ENCODE results near the gene SMIM45.

The SMIM45 gene

DNA sequence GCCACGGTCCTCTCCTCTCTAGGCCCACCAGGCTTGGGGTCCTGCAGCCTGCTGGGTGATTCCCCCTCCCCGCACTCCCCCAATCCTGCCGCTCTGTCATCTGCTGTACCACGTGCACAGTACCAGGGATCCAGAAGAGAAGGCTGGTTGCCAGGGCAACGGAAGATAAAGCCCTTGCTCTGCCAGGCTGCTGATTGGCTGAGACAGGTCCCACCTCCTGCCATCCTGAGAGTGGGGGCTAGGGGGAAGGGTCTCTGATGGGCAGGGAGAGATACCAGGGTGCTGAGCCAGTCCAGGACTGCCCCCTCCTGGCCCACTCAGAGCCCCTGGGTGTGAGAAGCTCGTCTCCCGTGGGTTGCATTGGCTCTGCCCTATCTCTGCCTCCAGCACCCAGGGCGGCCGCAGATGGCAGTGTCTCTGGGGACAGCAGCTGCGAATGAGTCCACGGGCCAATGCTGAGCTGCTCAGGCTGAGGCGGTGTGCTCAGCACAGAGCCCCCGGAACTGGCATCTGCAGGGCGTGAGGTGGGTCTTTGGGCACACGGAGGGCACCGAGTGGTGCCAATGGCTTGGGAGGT lies at the start of gene SMIM45:
Gene SMIM45, plus strand, starts transcription at position 253 of the 577 bp plus-strand sequence.
- no peaks in the 10 kb centered on the region for H4K20me1 ChIP-seq (ENCODE audit: insufficient read depth)
- TF ChIP-seq, protein P1, sequence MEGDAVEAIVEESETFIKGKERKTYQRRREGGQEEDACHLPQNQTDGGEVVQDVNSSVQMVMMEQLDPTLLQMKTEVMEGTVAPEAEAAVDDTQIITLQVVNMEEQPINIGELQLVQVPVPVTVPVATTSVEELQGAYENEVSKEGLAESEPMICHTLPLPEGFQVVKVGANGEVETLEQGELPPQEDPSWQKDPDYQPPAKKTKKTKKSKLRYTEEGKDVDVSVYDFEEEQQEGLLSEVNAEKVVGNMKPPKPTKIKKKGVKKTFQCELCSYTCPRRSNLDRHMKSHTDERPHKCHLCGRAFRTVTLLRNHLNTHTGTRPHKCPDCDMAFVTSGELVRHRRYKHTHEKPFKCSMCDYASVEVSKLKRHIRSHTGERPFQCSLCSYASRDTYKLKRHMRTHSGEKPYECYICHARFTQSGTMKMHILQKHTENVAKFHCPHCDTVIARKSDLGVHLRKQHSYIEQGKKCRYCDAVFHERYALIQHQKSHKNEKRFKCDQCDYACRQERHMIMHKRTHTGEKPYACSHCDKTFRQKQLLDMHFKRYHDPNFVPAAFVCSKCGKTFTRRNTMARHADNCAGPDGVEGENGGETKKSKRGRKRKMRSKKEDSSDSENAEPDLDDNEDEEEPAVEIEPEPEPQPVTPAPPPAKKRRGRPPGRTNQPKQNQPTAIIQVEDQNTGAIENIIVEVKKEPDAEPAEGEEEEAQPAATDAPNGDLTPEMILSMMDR (conservative IDR thresholded peaks at IDR 0.05; ENCODE audit: low read depth, low read length): no peak
- no peak within 1 kb of the TSS for H3K9ac ChIP-seq
- H3K4me2 ChIP-seq: no peak within 1 kb of the TSS
- peaks cover 13% of the 10 kb centered on the region for H3K4me1 ChIP-seq (ENCODE audit: low read depth, poor library complexity, severe bottlenecking)
- H3K79me2 ChIP-seq (ENCODE audit: insufficient read depth, low read depth): no peaks in the 10 kb centered on the region
- H2AFZ ChIP-seq (ENCODE audit: low read depth): no peak within 1 kb of the TSS
- H3K27me3 ChIP-seq (ENCODE audit: insufficient read depth, low read depth): no peaks in the 10 kb centered on the region
- H3K4me3 ChIP-seq (IDR thresholded peaks at IDR 0.05; ENCODE audit: insufficient read depth, low read depth, low read length): no peak within 1 kb of the TSS
- H3K36me3 ChIP-seq (ENCODE audit: insufficient read depth): no peaks in the 10 kb centered on the region
- no peak within 1 kb of the TSS for H3K27ac ChIP-seq

DNA sequence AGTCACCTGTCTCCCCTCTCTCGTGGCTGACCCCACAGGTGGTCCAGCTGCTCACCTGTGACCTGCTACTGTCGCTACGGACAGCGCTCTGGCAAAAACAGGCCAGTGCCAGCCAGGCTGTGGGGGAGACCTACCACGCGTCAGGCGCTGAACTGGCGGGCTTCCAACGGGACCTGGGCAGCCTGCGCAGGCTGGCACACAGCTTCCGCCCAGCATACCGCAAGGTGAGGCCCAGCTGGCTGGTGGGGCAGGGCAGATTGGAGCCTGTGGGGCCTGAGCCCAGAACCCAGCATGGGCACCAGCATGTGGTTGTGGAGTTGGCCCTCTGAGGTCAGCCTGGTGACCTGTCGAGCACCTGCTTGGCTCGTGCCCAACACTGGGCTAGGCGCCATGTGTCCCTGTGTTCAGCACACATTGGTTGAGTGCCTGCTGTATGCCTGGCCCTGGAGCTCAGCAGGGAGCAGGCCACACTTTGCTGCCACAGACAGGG lies 49.0 kb upstream of the SMIM45 start:
- Histone ChIP-seq H3K4me1 (ENCODE audit: low read depth, poor library complexity, severe bottlenecking) (peaks cover 4% of the 10 kb centered on the region), H3K4me3 (IDR thresholded peaks at IDR 0.05; ENCODE audit: insufficient read depth, low read depth, low read length) (no peak overlapping the region), H3K4me2 (no peak overlapping the region), H3K27me3 (ENCODE audit: insufficient read depth, low read depth) (no peaks in the 10 kb centered on the region), H3K9ac (no peak overlapping the region), H2AFZ (ENCODE audit: low read depth) (no peak overlapping the region), H3K27ac (no peak overlapping the region), H4K20me1 (ENCODE audit: insufficient read depth) (no peaks in the 10 kb centered on the region), H3K79me2 (ENCODE audit: insufficient read depth, low read depth) (no peaks in the 10 kb centered on the region), H3K36me3 (ENCODE audit: insufficient read depth) (peaks cover 2% of the 10 kb centered on the region; the same call in 1 of the 2 replicates)
- TF ChIP-seq, protein P1 (conservative IDR thresholded peaks at IDR 0.05; ENCODE audit: low read depth, low read length): no peak

DNA sequence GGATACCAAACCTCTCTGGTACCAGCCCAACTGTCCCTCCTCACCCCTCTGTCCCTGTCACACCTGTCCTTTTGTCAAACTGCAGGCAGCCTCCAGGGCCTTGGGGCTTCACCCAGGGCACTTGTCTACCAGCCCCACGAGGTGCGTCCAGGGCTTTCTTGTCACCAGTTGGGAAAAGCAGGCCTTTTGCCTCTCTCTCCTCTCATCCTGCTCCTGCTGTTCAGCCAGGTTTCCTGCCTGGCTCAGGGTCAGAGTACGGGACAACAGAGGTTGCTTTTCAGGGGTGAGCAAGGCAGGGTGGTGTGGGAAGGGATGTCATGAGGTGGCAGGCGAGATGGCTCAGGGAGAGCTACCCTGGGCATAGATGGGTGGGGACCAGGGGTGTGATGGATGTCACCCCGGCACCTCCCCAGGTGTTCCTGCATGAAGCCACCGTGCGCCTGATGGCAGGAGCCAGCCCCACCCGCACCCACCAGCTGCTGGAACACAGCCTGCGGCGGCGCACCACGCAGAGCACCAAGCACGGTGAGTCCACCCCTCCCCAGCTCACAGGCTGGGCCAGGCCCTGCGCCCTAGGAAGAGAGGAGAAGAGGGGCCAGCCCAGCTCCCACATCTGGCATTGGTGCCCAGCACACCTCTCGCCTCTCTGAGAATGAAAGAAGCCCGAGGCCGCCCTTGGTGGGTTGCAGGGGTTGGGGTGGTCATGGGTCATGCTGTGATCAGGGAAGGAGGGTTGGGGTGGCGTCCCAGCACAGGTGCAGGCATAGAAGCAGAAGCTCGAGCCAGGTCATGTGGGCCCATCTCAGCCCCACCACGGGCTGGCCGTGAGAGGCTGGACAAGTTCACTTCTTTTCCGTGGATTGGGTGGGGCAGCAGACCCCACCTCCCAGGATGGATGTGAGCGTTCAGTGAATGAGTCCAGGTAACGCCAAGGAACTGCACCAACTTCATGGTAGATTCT lies 47.2 kb upstream of the SMIM45 start:
- no peak overlapping the region for H2AFZ ChIP-seq (ENCODE audit: low read depth)
- H3K4me1 ChIP-seq (ENCODE audit: low read depth, poor library complexity, severe bottlenecking): peaks cover 13% of the 10 kb centered on the region
- no peak overlapping the region for H3K9ac ChIP-seq
- no peaks in the 10 kb centered on the region for H3K79me2 ChIP-seq (ENCODE audit: insufficient read depth, low read depth)
- no peaks in the 10 kb centered on the region for H4K20me1 ChIP-seq (ENCODE audit: insufficient read depth)
- no peaks in the 10 kb centered on the region for H3K27me3 ChIP-seq (ENCODE audit: insufficient read depth, low read depth)
- H3K36me3 ChIP-seq (ENCODE audit: insufficient read depth): no peaks in the 10 kb centered on the region
- H3K4me2 ChIP-seq: no peak overlapping the region
- H3K4me3 ChIP-seq (IDR thresholded peaks at IDR 0.05; ENCODE audit: insufficient read depth, low read depth, low read length): no peak overlapping the region
- TF ChIP-seq, protein P1 (conservative IDR thresholded peaks at IDR 0.05; ENCODE audit: low read depth, low read length): no peak
- no peak overlapping the region for H3K27ac ChIP-seq

DNA sequence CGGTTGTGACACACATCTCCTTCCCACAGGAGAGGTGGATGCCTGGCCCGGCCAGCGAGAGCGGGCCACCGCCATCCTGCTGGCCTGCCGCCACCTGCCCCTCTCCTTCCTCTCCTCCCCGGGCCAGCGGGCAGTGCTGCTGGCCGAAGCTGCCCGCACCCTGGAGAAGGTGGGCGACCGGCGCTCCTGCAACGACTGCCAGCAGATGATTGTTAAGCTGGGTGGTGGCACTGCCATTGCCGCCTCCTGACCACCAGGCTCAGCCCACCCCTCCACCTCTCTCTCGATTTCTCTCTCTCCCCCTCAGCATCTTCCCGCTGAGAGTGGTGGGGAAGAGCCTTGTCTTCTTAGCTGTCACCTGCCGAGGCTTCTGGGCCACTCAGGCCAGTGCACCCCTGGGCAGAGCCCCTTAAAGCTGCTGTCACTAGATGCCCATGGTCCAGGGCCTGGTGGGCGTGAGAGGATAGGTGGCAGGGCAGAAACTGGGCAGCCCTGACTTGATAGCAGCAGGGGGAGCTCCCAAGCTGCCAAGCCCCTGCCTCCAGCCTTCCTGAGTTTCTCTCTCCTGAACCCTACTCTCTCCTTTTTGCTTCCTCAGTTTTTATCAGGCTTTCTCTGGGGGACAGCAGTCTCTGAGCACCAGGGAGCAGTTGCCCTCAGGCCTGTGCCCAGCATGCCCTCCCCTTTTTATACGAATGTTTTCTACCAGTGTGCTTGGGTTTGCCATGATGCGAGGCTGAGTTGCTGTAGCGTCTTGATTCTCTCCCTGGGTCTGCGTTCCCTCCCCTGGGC lies 46.3 kb upstream of the SMIM45 start:
- Histone ChIP-seq H3K36me3 (ENCODE audit: insufficient read depth) (no peaks in the 10 kb centered on the region), H3K9ac (no peak overlapping the region), H2AFZ (ENCODE audit: low read depth) (no peak overlapping the region), H3K4me3 (IDR thresholded peaks at IDR 0.05; ENCODE audit: insufficient read depth, low read depth, low read length) (no peak overlapping the region), H3K27me3 (ENCODE audit: insufficient read depth, low read depth) (peaks cover under 1% of the 10 kb centered on the region; the same call in 1 of the 2 replicates), H3K79me2 (ENCODE audit: insufficient read depth, low read depth) (no peaks in the 10 kb centered on the region), H3K4me2 (no peak overlapping the region), H3K27ac (no peak overlapping the region), H3K4me1 (ENCODE audit: low read depth, poor library complexity, severe bottlenecking) (peaks cover 13% of the 10 kb centered on the region), H4K20me1 (ENCODE audit: insufficient read depth) (no peaks in the 10 kb centered on the region)
- TF ChIP-seq, protein P1 (conservative IDR thresholded peaks at IDR 0.05; ENCODE audit: low read depth, low read length): no peak
